SK-N-SH (cell line): ENCODE measurements around the gene SLC22A23. TPM values are rescaled to one million over a fixed set of nuclear protein-coding genes. Genes with fewer than 3 reads are reported as not detected.

Experiments used
- CTCF ChIA-PET: fragments of 300-600, 350-600 bp; formaldehyde crosslinking; extraction: SDS; loops from one replicate; lab custom pipeline; 2021; lab: Yijun Ruan, JAX
- POLR2A ChIA-PET: fragments of 350-600 bp; sonication (Branson Sonifier 250); formaldehyde crosslinking; extraction: SDS; loops from one replicate; lab custom pipeline; 2020; ENCODE audit warnings: antibody characterized with exemption, inconsistent platforms; lab: Yijun Ruan, JAX
- DNase-seq: peaks from one replicate; pipeline ENCODE4 v3.0.0; 2012
- H2AFZ ChIP-seq: fragments of 200-600 bp; sonication (generic); 2 replicates; pipeline ENCODE4 v1.8.1; 2016; ENCODE audit warnings: antibody characterized with exemption, mild to moderate bottlenecking, low read depth
- H3F3A ChIP-seq: fragments of 200-600 bp; sonication (generic); replicated peaks from 2 replicates; pipeline ENCODE3; 2016; ENCODE audit warnings: antibody characterized with exemption, mild to moderate bottlenecking; ENCODE audit not compliant: insufficient read depth
- H3K27ac ChIP-seq, 2 experiments: fragments of 200-500 bp in 1 of 2; fragments of 200-600 bp in 1 of 2; sonication (Bioruptor generic) in 1 of 2; sonication (generic), shearing (Covaris generic) in 1 of 2; 2 replicates each; pipeline versions ENCODE4 v1.5.1 to v1.6.1; 2014 to 2016; ENCODE audit warnings: low read depth in 2 of 2, inconsistent platforms in 1 of 2, low read length in 1 of 2, mild to moderate bottlenecking in 1 of 2, mixed read lengths in 1 of 2
- H3K27me3 ChIP-seq: fragments of 200-600 bp; sonication (generic), shearing (Covaris generic); 2 replicates; pipeline ENCODE4 v1.6.1; 2016; ENCODE audit warnings: mixed run types; ENCODE audit not compliant: insufficient read depth
- H3K36me3 ChIP-seq, 2 experiments: fragments of 200-500 bp in 1 of 2; fragments of 200-600 bp in 1 of 2; sonication (Bioruptor generic) in 1 of 2; sonication (generic) in 1 of 2; replicated peaks in 1 of 2; 2 replicates each; pipeline versions ENCODE3 to v1.5.1; 2014 to 2016; ENCODE audit warnings: low read length in 1 of 2, mild to moderate bottlenecking in 1 of 2; ENCODE audit not compliant: insufficient read depth in 2 of 2, control insufficient read depth in 1 of 2
- H3K4me1 ChIP-seq, 2 experiments: fragments of 200-500 bp in 1 of 2; fragments of 200-600 bp in 1 of 2; sonication (Bioruptor generic) in 1 of 2; sonication (generic), shearing (Covaris generic) in 1 of 2; 2 replicates each; pipeline versions ENCODE4 v1.5.1 to v1.6.1; 2014 to 2016; ENCODE audit warnings: low read depth in 1 of 2, low read length in 1 of 2, mixed run types in 1 of 2; ENCODE audit not compliant: insufficient read depth in 2 of 2, control insufficient read depth in 1 of 2
- H3K4me2 ChIP-seq: fragments of 200-600 bp; sonication (generic), shearing (Covaris generic); 2 replicates; pipeline ENCODE4 v1.6.1; 2017; ENCODE audit warnings: mixed run types
- H3K4me3 ChIP-seq, 2 experiments: fragments of 200-500 bp in 1 of 2; fragments of 200-600 bp in 1 of 2; sonication (Bioruptor generic) in 1 of 2; sonication (generic), shearing (Covaris generic) in 1 of 2; 2 replicates each; pipeline versions ENCODE4 v1.5.1 to v1.8.1; 2014 to 2016; ENCODE audit warnings: low read depth in 2 of 2, inconsistent platforms in 1 of 2, low read length in 1 of 2, mild to moderate bottlenecking in 1 of 2, mixed read lengths in 1 of 2, moderate library complexity in 1 of 2
- H3K79me2 ChIP-seq: fragments of 200-600 bp; sonication (generic); 2 replicates; pipeline ENCODE4 v1.8.1; 2017; ENCODE audit warnings: mild to moderate bottlenecking; ENCODE audit not compliant: insufficient read depth
- H3K9ac ChIP-seq: fragments of 200-600 bp; sonication (generic); 2 replicates; pipeline ENCODE4 v1.6.1; 2017; ENCODE audit warnings: mixed run types
- H3K9me2 ChIP-seq: fragments of 200-600 bp; sonication (generic); 2 replicates; pipeline ENCODE4 v1.6.1; 2017; ENCODE audit warnings: mixed run types
- H3K9me3 ChIP-seq: fragments of 200-600 bp; sonication (generic); 2 replicates; pipeline ENCODE4 v1.6.1; 2017; ENCODE audit warnings: mixed run types, mild to moderate bottlenecking, moderate library complexity
- H4K20me1 ChIP-seq: fragments of 200-600 bp; sonication (generic); 2 replicates; pipeline ENCODE4 v1.6.1; 2017; ENCODE audit warnings: mild to moderate bottlenecking, mixed run types; ENCODE audit not compliant: insufficient read depth
- CHD2 ChIP-seq: fragments of 150-350 bp; IDR thresholded peaks from 2 replicates; pipeline ENCODE4 v1.6.1; 2018; ENCODE audit warnings: low read length; ENCODE audit not compliant: partially characterized antibody
- CTCF ChIP-seq: fragments of 200-600 bp; sonication (generic); IDR thresholded peaks from 2 replicates; pipeline ENCODE4 v1.6.1; 2017; ENCODE audit warnings: antibody characterized with exemption, mild to moderate bottlenecking, moderate library complexity
- ELF1 ChIP-seq: IDR thresholded peaks from 2 replicates; pipeline ENCODE4 v1.4.0; 2012
- FOSL2 ChIP-seq: IDR thresholded peaks from 2 replicates; pipeline ENCODE4 v1.4.0; 2012; ENCODE audit warnings: low read depth, mild to moderate bottlenecking, moderate library complexity, borderline replicate concordance
- GABPA ChIP-seq: IDR thresholded peaks from 2 replicates; pipeline ENCODE4 v1.4.0; 2012; ENCODE audit warnings: low read depth, mild to moderate bottlenecking
- IRF3 ChIP-seq: fragments of 150-350 bp; IDR thresholded peaks from 2 replicates; pipeline ENCODE4 v1.6.1; 2016; ENCODE audit warnings: mild to moderate bottlenecking, low read depth, low read length
- MXI1 ChIP-seq: IDR thresholded peaks from 2 replicates; pipeline ENCODE4 v1.6.1; 2012; ENCODE audit warnings: mild to moderate bottlenecking, low read depth, low read length, improper control_type of control experiment
- NRF1 ChIP-seq: IDR thresholded peaks from 2 replicates; pipeline ENCODE4 v1.6.1; 2012; ENCODE audit warnings: low read depth, mild to moderate bottlenecking, low read length
- POLR2AphosphoS5 ChIP-seq: IDR thresholded peaks from 2 replicates; pipeline ENCODE4 v1.6.1; 2012; ENCODE audit warnings: low read depth, low read length
- RAD21 ChIP-seq: IDR thresholded peaks from 2 replicates; pipeline ENCODE4 v1.6.1; 2012; ENCODE audit warnings: mild to moderate bottlenecking, low read length
- RCOR1 ChIP-seq: fragments of 150-350 bp; IDR thresholded peaks from 2 replicates; pipeline ENCODE4 v1.6.1; 2017; ENCODE audit warnings: antibody characterized with exemption, low read length
- REST ChIP-seq: IDR thresholded peaks from 2 replicates; pipeline ENCODE4 v1.6.1; 2012; ENCODE audit warnings: mild to moderate bottlenecking, low read depth, low read length, moderate library complexity
- SIN3A ChIP-seq: IDR thresholded peaks from 2 replicates; pipeline ENCODE4 v1.6.1; 2012; ENCODE audit warnings: low read depth, mild to moderate bottlenecking, low read length, moderate library complexity, borderline replicate concordance
- YY1 ChIP-seq: IDR thresholded peaks from 2 replicates; pipeline ENCODE4 v1.4.0; 2012; ENCODE audit warnings: low read depth, mild to moderate bottlenecking
- WGBS: methylation state at CpG from one replicate; pipeline ENCODE4 v1.1.6; 2017; ENCODE audit warnings: low lambda C conversion rate; 5-methylcytosine and 5-hydroxymethylcytosine counted together
- polyA plus RNA-seq, 3 experiments: library from polyadenylated mRNA; depleted of rRNA; stranded (reverse); fragments of >200 nt; gene quantifications; 2 replicates each; pipeline ENCODE4 v1.2.3, GENCODE V29; 2012

SLC22A23 gene
- polyA plus RNA-seq, 1 of the 3 experiments (the other 2 are of a cell fraction) = not detected

GRCh38 chr6:3341467-3341866 lies 115.4 kb downstream of the SLC22A23 start:
- H3K4me3 ChIP-seq = no peak overlapping the region
- no peak overlapping the region for H3K4me2 ChIP-seq
- no peaks in the 10 kb centered on the region for H3F3A ChIP-seq
- H4K20me1 ChIP-seq = no peaks in the 10 kb centered on the region
- no peak for DNase-seq
- H3K4me1 ChIP-seq = peaks cover 0 to 13% of the 10 kb centered on the region in 2 experiments; a peak in 2 of 4 replicates
- no peaks in the 10 kb centered on the region for H3K9me2 ChIP-seq
- H3K9me3 ChIP-seq = no peaks in the 10 kb centered on the region
- ChIA-PET CTCF (interaction anchor here (1.3 kb wide), 1 partner anchor 10 kb away, joined by 3 read pairs; no protein-coding TSS in a partner anchor), POLR2A (no interaction called here)
- peaks cover 19% of the 10 kb centered on the region; the same call in 1 of the 2 replicates for H3K27me3 ChIP-seq
- no peak overlapping the region for H3K27ac ChIP-seq
- H3K36me3 ChIP-seq = no peaks in the 10 kb centered on the region
- TF ChIP-seq SIN3A (no peak), NRF1 (no peak), YY1 (no peak)
- no peaks in the 10 kb centered on the region for H3K79me2 ChIP-seq
- 87% methylated on average over 6 of the region's 6 CpGs for WGBS
- no peak overlapping the region for H3K9ac ChIP-seq
- H2AFZ ChIP-seq = no peak overlapping the region

- POLR2A ChIA-PET = no interaction called here
- CTCF ChIA-PET = interaction anchor here (0.9 to 1.8 kb wide), 2 partner anchors 10 to 70 kb away, joined by 4 to 5 read pairs; no protein-coding TSS in a partner anchor
- H3K4me3 ChIP-seq = no peak overlapping the region
- H3K9me2 ChIP-seq = no peaks in the 10 kb centered on the region
- H3K4me2 ChIP-seq = no peak overlapping the region
- no peak overlapping the region for H2AFZ ChIP-seq
- no peaks in the 10 kb centered on the region for H3K9me3 ChIP-seq
- H3K27me3 ChIP-seq = peaks cover 19% of the 10 kb centered on the region; the same call in 1 of the 2 replicates
- TF ChIP-seq ELF1 (no peak), RAD21 (no peak), MXI1 (no peak), RCOR1 (no peak), CTCF (no peak), FOSL2 (no peak), CHD2 (no peak), REST (no peak), POLR2AphosphoS5 (no peak), GABPA (no peak), IRF3 (no peak)
- no peaks in the 10 kb centered on the region for H4K20me1 ChIP-seq
- H3K27ac ChIP-seq = no peak overlapping the region
- peaks cover 0 to 13% of the 10 kb centered on the region in 2 experiments; a peak in 2 of 4 replicates for H3K4me1 ChIP-seq
- H3K9ac ChIP-seq = no peak overlapping the region
- no peaks in the 10 kb centered on the region for H3K79me2 ChIP-seq
- 62% methylated on average over 4 of the region's 4 CpGs for WGBS
- H3F3A ChIP-seq = no peaks in the 10 kb centered on the region
- H3K36me3 ChIP-seq = no peaks in the 10 kb centered on the region
- DNase-seq = no peak
Measured at GRCh38 chr6:3340894-3341293, 116.0 kb downstream of the SLC22A23 start.
